Measurements from ENCODE around the gene FASN.

FASN gene

DNA sequence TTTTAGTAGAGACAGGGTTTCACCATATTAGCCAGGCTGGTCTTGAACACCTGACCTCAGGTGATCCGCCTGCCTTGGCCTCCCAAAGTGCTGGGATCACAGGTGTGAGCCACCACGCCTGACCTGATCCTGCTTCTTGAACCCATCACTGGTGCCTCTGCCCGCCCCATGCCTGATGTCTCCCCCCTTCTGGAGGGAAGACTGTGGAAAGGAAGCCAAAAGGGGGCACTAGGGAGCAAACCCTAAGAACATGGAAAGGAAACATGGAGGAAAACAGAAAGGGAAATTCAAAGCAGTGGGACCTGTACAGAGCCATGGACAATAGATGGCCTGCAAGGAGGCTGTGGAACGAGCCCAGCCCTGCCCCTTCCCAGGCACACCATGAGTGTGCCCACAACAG lies 31.1 kb upstream of the FASN start:
- no peak overlapping the region for H3K4me3 ChIP-seq (ENCODE audit: low read depth, low read length)
- TF ChIP-seq, protein P1, sequence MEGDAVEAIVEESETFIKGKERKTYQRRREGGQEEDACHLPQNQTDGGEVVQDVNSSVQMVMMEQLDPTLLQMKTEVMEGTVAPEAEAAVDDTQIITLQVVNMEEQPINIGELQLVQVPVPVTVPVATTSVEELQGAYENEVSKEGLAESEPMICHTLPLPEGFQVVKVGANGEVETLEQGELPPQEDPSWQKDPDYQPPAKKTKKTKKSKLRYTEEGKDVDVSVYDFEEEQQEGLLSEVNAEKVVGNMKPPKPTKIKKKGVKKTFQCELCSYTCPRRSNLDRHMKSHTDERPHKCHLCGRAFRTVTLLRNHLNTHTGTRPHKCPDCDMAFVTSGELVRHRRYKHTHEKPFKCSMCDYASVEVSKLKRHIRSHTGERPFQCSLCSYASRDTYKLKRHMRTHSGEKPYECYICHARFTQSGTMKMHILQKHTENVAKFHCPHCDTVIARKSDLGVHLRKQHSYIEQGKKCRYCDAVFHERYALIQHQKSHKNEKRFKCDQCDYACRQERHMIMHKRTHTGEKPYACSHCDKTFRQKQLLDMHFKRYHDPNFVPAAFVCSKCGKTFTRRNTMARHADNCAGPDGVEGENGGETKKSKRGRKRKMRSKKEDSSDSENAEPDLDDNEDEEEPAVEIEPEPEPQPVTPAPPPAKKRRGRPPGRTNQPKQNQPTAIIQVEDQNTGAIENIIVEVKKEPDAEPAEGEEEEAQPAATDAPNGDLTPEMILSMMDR (conservative IDR thresholded peaks at IDR 0.05; ENCODE audit: low read depth, low read length), result peak; percentile 35
- no peak for DNase-seq (ENCODE audit: low read depth)

DNA sequence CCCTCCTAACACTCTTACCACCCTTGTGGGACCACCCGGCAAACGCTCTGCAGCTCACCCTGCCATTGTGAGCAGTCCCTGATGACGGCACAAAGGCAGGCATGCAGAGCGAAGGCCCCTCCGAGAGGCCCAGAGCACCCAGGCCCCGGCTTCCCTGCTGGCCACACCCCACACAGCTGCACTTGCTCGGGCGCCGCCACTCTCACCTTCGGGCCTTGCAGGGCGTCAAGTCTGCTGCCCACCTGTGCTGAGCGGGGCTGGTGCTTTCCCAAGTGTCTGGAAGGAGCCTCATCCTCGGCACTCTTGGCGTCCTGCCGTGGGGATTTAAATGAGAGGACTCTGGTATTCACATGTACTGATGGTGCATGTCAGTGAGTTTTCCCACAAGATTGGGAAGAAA lies 30.3 kb upstream of the FASN start:
- H3K4me3 ChIP-seq (ENCODE audit: low read depth, low read length), result no peak overlapping the region
- DNase-seq (ENCODE audit: low read depth), result no peak
- TF ChIP-seq, protein P1 (conservative IDR thresholded peaks at IDR 0.05; ENCODE audit: low read depth, low read length), result no peak

DNA sequence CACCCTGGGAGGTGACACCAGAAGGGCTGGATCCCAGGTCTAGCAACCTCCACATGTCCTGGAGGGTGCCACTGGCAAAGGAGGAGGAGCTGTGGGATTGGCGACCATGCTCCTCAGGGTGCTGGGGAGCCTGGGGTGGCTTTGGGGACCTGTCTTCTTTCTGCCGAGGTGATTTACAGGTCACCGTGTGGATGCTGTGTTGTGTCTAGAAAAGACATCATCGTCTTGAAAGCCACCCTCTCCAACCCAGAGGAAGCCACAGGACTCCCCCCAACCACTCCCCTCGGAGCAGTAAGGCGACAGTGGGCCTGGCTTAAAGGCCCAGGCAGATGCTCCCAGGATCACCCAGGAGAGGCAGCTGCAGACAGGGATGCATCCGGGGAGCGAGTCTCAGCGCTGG lies 29.7 kb upstream of the FASN start:
- TF ChIP-seq, protein P1 (conservative IDR thresholded peaks at IDR 0.05; ENCODE audit: low read depth, low read length), result no peak
- no peak overlapping the region for H3K4me3 ChIP-seq (ENCODE audit: low read depth, low read length)
- DNase-seq (ENCODE audit: low read depth), result no peak

DNA sequence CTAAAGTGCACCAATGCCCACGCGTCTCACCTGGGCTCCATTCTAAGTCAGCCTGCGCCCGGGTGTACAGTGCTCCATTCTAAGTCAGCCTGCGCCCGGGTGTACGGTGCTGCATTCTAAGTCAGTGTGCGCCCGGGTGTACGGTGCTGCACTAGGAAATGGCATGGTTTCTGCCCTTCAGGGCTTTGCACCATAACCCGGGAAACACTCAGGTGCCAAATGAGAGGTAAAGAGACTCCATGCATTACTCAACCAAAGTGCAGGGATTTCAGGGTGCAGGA lies 29.2 kb upstream of the FASN start:
- H3K4me3 ChIP-seq (ENCODE audit: low read depth, low read length), result no peak overlapping the region
- DNase-seq (ENCODE audit: low read depth), result no peak
- TF ChIP-seq, protein P1 (conservative IDR thresholded peaks at IDR 0.05; ENCODE audit: low read depth, low read length), result no peak

DNA sequence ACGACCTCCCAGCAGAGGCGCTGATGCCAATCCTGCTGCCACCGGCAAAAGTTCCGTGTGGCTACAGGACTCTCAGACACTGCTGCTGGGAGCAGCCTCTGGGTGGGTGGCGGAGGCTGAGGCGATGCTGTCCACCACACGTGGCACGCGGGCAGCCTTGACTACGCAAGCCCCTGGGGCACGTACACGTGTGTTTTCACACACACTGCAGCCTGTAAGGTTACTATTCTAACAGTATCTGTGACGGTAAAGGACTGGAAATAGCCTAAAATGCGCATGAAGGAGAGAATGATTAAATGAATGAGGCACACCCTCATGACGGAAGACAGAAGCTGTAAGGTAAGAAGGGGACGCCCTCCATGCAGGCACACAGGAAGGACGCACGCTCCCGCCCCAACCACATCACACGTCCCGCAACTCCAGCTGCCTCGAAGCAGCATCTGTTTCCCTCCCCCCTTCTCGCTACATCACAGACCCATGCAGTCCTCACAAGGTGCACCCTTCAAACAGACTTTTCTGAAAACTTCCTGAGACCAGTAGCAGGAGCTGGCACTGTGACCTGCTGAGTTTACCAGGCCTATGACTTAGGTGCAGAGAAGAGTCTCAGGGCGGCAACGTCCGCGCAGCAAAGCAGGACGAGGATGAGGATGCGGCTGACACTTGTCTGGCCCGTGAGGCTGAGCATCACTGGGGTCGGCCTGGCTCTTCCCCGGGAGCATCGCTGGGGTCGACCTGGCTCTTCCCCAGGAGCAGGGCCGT lies 28.7 kb upstream of the FASN start:
- no peak for DNase-seq (ENCODE audit: low read depth)
- no peak overlapping the region for H3K4me3 ChIP-seq (ENCODE audit: low read depth, low read length)
- TF ChIP-seq, protein P1 (conservative IDR thresholded peaks at IDR 0.05; ENCODE audit: low read depth, low read length), result no peak

DNA sequence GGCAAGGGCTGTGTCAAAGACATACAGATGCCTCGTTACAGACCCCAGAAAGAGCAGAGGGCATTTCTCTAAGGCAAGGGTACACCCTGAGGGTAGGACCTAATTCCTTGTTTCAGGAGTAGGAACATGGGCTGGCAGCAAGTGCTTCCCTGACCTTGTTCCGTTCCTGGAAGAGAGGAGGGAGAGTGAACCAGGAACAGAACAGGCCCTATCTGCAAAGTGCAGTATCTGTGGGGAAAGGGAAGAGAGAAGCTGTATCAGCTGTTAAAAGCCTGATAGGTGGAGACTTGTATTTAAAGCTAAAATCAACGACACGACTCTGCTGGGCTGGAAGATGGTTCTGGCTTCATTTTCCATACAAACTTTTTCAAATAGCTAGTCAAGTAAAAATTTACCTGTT lies 26.1 kb upstream of the FASN start:
- TF ChIP-seq, protein P1 (conservative IDR thresholded peaks at IDR 0.05; ENCODE audit: low read depth, low read length), result no peak
- no peak for DNase-seq (ENCODE audit: low read depth)
- no peak overlapping the region for H3K4me3 ChIP-seq (ENCODE audit: low read depth, low read length)
